NT2/D1 (cell line): Measurements from ENCODE around the gene KDM4B.

Experiments
- YY1 ChIP-seq: IDR thresholded peaks from 2 replicates; pipeline ENCODE4 v1.6.1; 2011; ENCODE audit not compliant: insufficient read length, insufficient read depth
- ZNF274 ChIP-seq: IDR thresholded peaks from 2 replicates; pipeline ENCODE4 v1.6.1; 2011; ENCODE audit warnings: mild to moderate bottlenecking, low read depth, low read length

GRCh38 chr19:5117421-5117820, 148.5 kb downstream of the KDM4B start:
- TF ChIP-seq YY1 (no peak), ZNF274 (no peak)
